HG02642 (cell line): ENCODE measurements around the gene SNRPF.
A peak's percentile ranks its signal among the peaks of the same experiment; 100 is the strongest.
"Not testable (repeated sequence)": the region's sequence is repeated elsewhere in the genome, so short reads cannot be mapped to it uniquely, and the experiment has no call there.

Experiments
- ATAC-seq: cut with Tn5 transposase; IDR thresholded peaks from one replicate; pipeline ENCODE4 v1.9.1; 2021; ENCODE audit warnings: mild to moderate bottlenecking; ENCODE audit not compliant: unreplicated experiment, poor library complexity

Gene SNRPF

DNA sequence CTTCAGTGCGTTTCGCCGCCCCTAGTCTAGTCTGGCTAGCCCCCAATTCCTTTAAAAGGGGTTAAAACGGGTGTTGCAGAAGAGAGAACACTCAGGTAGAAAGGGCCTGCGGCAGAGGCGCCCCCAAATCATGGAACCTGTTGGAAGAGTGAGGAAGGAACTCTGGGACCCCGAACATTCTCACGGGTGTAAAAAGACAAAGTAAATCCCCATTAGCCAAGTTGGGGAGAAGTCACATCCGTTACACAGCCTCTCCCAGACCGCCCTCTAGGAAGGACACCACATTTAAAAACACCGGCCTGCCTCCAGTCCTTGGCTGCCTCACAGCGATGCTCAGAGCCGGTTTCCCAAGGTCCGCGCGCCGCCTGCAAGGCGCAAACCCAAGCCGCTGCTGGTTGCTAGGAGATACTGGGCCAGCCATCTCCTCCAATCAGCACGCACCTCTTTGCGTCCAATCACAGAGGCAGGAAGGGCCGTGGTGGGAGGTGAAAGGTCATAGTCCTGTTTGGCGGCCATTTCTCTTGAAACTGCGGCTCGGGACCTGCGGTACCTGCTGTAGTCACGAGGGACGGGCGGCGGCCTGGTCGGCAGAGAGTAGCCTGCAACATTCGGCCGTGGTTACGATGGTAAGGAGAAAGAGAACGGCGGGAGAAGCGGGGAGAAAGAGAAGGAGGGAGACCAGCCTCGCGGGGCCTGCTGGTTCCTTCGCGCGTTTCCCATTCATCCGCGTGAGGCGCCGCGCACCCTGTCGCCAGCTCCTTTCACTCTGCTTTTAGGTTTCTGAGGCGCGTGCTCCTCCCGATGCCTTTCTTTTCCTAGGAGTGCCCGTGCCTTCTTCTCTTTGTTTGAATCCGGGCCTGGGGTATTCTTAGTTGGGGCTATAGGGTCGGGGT lies at the start of gene SNRPF:
SNRPF (plus strand) TSS at position 502 of the 893 bp plus-strand sequence; CDS start at position 624, 122 bp downstream.
- ATAC-seq = peak; percentile 100

DNA sequence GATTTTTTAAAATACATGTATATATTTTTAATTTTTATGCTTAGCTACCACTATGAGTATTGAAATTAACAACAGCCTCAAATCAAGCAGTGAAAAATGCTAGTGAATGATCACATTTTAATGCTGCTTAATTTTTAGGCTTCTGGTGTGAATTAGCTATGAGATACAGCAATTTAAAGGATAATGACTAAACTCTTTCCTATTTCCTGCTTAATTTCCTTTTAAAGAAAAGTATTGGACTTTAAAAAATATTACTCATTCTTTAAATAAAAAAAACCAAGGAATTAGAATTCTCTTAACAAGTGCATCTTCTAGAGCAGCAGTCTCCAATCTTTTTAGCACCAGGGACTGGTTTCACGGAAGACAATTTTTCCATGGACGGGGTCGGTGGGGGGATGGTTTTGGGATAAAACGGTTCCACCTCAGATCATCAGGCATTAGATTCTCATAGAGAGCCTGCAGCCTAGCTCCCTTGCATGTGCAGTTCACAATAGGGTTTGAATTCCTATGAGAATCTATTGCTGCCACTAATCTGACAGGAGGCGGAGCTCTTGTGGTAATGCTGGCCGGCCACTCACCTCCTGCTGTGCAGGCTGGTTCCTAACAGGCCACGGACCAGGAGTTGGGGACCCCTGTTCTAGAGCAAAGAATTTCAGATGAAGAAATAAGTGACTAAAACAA lies 49.6 kb upstream of the SNRPF start:
- no peak for ATAC-seq

- no peak for ATAC-seq
Measured at GRCh38 chr12:95810411-95810810, 48.3 kb upstream of the SNRPF start.

DNA sequence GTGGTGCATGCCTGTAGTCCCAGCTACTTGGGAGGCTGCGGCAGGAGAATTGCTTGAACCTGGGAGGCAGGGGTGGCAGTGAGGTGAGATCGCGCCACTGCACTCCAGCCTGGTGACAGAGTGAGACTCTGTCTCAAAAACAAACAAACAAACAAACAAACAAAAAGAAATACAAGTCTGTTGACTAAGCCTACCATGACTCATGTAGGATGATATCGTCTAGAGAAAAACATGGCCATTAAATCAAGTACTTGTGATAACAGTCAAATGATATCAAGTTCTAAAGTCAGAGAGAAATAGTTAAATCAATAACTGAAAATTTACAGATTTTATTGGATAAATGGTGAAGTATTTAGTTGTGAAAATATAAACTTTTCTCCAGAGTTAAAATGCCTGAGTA lies 46.6 kb upstream of the SNRPF start:
- not testable (repeated sequence) for ATAC-seq

DNA sequence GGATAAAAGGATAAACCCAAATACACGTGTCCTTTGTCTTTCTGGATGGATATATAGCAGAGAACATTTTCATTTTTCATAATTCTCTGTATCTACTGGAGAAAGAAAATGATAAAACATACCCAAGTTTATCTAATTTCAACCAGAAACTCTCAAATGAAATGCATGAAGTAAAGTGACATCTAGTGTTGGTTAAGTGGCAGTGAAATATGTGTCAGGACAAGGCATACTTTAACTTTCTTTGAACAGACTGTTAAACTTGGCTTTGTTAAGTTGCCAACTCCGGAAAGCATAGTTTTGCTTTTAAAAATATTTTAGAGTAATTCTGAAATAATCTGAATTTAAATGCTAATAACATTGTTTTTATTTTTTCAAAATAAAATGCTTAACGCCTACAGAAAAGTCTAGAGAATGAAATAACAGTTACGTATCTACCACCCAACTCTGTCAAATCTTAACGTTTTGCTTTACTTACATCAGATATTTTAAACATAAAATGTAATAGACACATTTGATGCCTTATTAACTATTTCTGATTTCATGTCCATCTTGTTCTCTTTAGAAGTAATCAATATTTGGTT lies 43.0 kb upstream of the SNRPF start:
- no peak for ATAC-seq

DNA sequence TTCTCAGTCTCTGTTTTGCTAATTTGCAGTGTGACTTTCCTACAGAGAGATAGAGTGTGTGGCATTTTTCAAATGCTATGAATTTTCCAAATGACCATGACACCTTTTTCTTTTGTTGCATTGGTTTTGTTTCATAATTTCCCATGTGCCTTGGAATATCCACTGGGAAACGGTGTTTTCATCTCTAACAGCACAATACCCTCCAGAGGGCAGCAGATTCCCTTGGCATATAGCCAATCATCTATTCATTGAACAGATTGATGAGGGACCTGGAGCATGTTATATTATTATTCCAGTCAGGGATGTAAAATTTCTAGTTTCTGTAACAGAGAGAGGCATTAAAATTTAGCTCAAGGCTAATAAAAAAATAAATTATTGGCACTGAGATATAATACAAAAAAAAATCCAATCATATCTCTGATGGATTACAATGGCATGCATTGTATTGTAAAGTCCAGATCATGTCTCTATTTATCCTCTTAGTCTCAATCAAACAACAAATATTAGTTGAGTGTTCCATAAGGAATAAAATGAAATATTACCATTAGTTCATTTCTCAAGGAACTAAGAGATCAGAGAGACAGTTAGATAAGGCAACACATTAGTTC lies 38.6 kb upstream of the SNRPF start:
- no peak for ATAC-seq

DNA sequence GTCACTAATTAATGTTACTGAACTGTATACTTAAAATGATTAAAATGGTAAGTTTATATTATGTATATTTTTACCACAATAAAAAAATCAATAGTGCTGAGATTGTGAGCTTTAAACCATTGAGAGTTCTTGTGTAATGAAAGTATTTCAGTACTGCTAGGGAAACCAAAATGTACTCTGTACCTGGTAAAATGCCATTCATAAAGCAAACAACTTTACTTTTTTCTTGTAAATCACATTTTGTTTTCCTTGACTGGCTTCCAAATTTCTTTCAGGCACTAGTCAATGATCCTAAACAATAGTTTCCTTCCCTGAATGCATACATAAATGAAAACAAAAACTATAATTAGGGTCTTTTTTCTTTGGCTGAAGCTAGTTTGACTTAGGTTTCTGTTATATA lies 29.4 kb upstream of the SNRPF start:
- ATAC-seq = no peak

GRCh38 chr12:95830335-95831089 lies 28.2 kb upstream of the SNRPF start:
- no peak for ATAC-seq

- ATAC-seq = no peak
Measured at GRCh38 chr12:95834572-95834971, 24.2 kb upstream of the SNRPF start.

GRCh38 chr12:95836185-95836609 lies 22.6 kb upstream of the SNRPF start:
- no peak for ATAC-seq

- ATAC-seq = no peak
Measured at GRCh38 chr12:95836630-95837239, 22.0 kb upstream of the SNRPF start.

- no peak for ATAC-seq
Measured at GRCh38 chr12:95837240-95838038, 21.3 kb upstream of the SNRPF start.

DNA sequence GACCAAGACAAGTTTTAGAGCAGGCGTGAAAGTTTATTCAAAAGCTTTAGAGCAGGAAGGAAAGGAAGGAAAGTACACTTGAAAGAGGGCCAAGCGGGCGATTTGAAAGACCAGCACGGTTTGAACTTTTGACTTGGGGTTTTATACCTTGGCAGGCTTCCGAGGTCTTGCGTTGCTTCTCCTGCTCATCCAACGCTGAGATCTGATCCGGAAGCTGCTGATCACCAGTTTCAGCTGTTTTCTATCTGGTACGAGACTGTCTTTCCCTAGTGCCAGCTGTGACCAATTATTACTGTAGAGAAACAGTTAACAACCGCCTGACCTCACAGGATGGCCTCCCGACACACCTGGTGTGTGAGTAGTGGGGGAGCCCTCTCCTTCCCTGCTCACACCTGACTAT lies 20.6 kb upstream of the SNRPF start:
- no peak for ATAC-seq

GRCh38 chr12:95842426-95842825 lies 16.3 kb upstream of the SNRPF start:
- not testable (repeated sequence) for ATAC-seq

DNA sequence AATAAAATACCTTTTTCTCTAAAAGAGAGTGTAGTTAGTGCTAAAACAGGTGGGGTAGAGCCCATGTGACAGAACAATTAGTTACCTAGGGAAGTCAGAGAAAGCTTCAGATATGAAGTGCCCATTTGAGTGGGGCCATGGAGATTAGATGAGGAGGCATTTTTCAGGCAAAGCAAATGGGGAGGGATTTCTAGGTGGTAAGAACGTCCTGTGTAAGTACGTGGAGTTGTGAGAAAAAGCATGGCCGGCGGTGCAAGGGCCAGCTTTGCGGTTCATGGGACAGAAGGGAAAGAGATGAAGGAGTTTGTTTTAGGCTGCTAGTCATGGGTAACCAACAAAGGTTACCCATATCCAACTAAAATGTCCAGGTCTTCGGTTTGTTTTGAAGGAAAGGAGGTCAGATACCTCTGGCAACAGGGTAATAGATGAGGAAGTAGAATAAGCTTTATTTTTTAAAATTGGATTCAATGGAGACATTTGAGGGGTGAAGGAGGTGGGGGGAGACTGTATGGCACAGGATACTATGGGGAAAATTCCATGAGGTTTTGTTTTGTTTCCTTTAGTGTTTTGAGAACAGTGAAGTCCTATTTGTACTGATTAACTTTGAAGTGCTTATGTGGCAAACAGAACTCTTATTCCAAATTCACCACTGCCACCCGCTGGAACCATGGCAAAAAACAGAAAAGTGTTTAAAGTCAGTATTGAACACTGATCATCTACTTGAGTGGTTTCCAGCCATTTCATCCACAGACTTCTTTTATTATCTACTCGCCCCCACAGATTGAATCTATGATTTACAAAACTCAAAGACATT lies 10.0 kb upstream of the SNRPF start:
- no peak for ATAC-seq

- ATAC-seq = no peak
Measured at GRCh38 chr12:95851606-95852005, 7.1 kb upstream of the SNRPF start.

- no peak for ATAC-seq
Measured at GRCh38 chr12:95852133-95852532, 6.6 kb upstream of the SNRPF start.

DNA sequence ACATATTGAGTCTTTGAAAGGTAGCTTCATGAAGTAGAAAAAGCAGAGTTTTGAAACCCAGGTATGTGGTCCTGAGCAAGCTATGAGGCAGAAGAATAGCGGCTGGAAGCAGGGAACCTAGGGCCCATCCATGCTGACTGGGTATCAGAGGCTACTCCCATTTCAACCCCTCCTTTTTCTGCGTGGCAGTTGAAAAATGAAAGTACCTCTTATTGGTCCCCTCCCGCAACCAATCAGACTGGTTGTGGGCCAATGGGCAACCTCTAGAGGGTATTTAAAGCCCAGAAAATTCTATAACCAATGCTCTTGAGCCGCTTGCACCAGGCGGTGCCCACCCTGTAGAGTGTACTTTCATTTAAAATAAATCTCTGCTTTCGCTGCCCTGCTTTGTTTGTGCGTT lies 1.6 kb upstream of the SNRPF start:
- no peak for ATAC-seq
